ENCODE data around the gene SLC39A1.

SLC39A1 gene

DNA sequence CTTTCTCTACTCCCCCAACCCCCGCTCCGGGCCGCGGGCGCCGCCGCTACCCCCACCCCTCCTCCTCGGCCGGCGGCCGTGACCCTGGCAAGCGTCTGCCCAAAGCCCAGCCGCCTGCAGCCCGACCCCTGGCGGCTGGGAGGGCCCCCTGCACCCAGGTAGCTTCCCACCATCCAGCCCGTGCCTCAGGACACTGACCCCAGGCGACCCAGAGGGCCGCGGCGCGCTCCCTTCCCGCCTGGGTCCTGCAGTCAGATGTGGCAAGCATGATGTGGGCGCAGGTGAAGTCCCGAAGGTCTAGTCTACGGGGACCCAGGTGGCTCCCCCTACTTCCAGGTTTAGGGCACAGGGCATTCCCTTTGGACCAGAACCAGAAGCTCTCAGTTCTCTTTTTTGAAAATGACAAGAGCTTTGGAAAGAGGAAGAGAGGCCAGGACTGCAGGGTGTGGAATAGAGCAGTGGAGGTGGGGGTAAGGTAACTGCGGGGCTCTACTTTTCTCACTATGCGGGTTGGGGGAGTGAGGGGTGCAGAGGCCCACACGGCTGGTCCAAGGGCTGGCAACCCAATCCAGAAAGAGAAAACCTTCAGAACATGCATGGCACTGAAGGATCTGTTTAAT is 16.6 kb downstream of the SLC39A1 start, which contains the start of gene DENND4B:
DENND4B (minus strand) TSS at position 97 of the 620 bp plus-strand sequence. CDS start 2,344 bp downstream, outside the sequence.
- DNase-seq, result peak; percentile 83

DNA sequence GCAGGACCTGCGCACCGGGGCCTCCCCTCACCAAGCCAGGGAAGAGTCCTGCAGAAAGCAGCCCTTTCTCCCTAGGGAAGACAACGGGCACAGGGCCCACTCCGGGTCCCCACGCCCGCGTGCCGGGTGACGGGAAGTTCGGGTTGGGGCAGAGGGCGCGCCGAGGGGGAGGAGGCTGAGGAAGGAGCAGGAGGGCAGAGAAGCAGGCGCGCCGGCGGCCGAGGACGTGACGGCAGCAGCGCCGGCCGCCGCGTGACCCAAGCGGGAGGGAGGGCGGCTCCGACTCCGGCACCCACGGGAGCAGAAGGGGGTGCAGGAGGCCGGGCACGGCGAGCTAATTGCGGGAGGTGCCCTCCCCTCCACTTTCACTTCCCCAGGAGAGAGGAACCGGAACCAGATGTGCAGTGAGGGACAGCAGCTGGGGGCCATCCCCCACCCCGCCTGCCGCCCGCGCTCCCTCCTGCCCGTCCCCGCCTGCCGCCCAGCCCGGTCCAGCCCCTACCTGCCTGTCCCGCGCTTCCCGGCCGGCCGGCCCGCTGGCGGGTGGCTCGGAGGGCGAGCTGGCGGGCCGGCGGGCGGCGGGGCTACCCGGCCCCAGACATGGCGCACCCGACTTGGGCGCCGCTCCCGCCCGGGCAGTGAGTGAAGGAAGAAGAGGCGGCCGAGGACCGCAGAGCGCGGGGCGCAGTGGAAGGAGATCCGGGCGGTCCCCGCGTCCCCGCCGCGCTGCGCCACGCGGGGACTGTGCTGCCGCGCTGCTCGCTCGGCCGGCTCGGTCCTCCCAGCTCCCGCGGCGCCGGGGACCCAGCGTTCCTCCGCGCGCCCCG is 17.3 kb downstream of the SLC39A1 start:
- peak; percentile 86 for DNase-seq

DNA sequence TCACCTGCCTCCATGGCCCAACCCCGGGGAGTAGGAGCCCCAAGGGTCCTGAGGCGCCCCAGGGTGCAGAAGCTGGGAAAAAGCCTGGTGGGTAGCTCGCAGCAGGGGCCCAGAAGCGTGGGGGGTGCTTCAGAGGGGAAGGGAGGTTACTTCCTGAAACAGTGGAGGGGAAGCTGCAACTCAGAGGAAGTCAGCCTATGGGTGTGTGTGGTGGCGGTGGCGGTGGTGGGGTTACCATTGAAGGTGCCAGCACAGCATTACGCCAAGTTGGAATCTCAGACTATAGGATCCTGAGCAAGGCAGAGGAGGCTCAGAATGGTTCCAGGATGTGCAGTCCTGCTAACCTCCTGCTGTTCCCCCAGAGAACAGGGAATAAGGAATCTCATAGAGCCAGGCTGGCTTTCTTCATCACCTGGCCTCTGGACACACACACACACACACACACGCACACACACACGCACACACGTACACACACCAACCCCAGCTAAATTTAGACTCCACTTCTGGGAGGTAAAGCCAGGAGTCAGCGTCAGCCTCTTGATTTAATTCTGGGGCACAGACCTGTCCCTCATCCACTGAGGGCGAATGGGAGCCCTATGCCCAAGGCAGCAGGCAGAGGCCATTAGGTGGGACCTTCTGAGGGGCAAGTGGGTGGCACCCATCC is 18.1 kb downstream of the SLC39A1 start:
- peak; percentile 86 for DNase-seq

DNA sequence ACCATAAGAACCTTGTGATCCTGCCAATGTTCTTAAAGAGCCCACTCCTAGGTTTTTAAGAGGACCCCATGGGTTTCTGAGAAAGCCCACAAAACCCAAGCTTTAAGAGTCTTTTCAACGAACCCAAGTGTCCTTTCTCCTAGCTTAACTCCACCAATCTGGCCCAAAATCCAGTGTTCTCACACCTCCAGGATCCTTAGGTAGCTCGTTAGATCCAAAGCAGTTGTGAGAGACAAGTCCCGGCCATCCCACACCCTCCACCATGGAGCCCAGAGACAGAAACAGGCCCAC is 18.6 kb downstream of the SLC39A1 start:
- DNase-seq, result no peak

DNA sequence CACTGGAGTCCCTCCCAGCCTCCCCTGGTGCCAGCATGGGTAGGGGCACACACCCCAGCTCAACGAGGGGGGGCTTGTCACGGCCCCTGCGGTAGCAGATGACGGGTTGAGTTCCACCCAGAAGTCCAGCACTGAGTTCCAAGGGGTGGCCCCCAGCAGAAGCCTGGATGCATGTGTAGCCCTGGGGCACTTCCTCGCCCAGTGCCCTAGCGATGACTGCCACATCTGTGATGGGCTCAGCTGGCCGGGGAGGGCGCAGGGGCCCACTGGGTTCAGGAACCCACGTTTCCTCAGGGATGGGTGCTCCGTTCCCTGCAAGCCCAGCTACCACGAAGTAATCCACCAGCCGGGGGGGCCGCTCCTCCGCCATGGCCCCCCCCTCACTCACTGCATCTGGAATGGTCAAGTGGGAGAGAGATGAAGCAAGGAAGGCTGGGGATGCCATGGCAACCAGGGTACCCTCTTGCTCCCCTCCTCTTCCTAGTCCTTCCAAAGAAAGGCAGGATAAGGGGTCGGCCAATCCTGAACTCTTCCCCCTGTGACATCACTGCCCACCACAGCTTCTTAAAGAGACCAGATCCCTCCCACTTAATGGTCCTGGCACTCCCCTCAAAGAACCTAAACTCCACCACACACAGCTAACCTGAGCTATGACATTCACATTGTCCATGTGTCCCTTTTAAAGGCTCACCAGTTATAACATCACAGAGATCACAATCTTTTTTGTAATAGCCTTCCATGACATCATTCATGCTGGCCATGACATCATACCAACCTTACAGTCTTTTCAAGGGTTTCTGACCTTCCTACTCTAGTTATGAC is 19.1 kb downstream of the SLC39A1 start:
- DNase-seq, result peak; percentile 36

DNA sequence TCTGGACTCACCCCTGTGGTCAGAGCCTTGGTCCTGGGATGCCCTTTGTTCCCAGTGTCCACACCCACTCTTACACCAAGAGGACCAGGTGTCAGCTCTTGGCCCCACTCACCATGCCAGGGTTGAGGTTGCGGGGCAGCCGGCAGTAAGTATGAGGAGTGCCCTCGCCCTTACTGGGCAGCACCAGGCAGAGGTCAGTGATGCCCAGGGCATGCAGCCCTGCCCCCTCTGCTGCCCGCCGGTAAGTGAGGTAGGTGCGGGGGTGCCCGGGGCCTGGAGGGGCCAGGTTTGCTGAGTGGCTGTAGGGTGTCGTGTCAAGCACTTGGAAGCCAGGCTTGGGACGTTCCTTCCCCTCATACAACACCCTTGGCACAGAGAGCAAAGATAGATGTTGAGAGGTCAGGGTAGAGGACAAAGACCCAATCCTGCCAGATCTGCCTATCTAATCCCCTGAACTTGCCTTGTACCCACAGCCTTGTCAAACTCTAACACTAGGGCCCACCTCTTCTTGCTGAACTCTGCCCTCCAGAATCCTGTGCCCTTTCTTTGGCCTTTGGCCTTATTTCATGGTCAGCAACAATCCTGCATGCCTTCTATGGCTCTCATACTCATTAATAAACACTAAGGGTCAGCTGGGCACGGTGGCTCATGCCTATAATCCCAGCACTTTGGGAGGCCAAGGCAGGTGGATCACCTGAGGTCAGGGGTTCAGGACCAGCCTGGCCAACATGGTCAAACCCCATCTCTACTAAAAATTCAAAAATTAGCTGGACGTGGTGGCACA is 20.4 kb downstream of the SLC39A1 start:
- DNase-seq, result no peak

GRCh38 chr1:153941826-153942725 is 21.3 kb downstream of the SLC39A1 start:
- DNase-seq, result no peak

DNA sequence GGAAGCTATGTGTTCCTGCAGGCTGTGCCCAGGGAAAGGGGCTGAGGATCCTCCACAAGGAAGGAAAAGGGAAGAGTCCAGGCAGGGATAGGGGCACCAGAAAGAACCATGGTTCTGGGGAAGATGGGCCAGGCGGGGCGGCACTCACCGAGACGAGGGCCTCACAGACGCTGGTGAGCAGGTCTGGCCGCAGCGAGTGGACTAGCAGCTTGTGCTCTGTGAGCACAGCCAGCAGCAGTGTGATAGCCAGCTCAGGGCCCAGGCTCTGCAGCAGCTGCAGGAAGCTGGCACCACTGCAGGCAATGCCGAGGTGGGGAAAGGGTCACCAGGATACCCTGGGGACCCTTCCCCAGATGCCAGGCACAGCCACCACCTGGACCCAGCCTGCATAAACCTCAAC is 22.6 kb downstream of the SLC39A1 start:
- DNase-seq, result no peak

- no peak for DNase-seq
Observed at GRCh38 chr1:153939476-153939875, 23.9 kb downstream of the SLC39A1 start.

DNA sequence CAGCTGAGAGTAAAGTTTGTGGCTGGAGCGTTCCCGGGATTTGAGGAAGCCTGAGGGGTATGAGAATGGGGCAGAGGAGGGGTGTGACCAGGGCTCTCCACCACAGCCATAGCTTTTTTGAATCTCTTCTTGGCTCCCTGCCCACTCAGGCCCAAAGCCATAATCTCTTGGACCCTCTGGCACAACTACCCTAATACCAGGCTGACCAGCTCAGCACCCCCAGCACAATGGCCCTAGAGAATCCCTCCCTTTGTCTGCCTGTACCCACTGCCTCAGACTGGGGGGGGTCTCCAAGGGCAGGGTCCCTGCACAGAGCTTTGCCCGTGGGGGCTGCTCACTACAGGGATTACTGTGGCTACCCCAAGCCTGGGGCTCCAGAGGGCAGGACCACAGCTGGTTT is 24.3 kb downstream of the SLC39A1 start:
- no peak for DNase-seq

GRCh38 chr1:153937331-153937730 is 26.0 kb downstream of the SLC39A1 start:
- no peak for DNase-seq

- DNase-seq, result no peak
Observed at GRCh38 chr1:153936011-153936802, 27.1 kb downstream of the SLC39A1 start.

- no peak for DNase-seq
Observed at GRCh38 chr1:153934746-153935145, 28.6 kb downstream of the SLC39A1 start.

DNA sequence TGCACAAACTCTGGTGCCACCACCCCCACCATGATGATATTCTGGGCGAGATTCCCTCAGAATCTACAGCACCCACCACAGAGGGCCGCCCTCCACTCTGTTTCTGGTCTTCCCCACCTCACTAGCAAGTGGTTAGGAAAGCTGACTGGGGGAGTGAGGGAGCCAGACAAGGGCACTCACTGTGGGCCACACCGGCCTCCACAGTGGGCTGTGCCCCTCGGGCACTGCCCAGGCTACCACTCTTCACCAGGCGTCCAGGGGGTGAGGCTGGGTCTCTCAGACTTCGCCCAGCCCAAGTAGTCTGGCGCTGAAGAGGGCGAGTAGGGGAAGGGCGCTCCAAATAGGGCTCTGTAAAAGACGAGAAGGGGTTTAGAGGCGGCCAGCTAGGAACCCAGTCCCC is 29.4 kb downstream of the SLC39A1 start:
- DNase-seq, result no peak

- DNase-seq, result no peak
Observed at GRCh38 chr1:153933430-153933829, 29.9 kb downstream of the SLC39A1 start.

DNA sequence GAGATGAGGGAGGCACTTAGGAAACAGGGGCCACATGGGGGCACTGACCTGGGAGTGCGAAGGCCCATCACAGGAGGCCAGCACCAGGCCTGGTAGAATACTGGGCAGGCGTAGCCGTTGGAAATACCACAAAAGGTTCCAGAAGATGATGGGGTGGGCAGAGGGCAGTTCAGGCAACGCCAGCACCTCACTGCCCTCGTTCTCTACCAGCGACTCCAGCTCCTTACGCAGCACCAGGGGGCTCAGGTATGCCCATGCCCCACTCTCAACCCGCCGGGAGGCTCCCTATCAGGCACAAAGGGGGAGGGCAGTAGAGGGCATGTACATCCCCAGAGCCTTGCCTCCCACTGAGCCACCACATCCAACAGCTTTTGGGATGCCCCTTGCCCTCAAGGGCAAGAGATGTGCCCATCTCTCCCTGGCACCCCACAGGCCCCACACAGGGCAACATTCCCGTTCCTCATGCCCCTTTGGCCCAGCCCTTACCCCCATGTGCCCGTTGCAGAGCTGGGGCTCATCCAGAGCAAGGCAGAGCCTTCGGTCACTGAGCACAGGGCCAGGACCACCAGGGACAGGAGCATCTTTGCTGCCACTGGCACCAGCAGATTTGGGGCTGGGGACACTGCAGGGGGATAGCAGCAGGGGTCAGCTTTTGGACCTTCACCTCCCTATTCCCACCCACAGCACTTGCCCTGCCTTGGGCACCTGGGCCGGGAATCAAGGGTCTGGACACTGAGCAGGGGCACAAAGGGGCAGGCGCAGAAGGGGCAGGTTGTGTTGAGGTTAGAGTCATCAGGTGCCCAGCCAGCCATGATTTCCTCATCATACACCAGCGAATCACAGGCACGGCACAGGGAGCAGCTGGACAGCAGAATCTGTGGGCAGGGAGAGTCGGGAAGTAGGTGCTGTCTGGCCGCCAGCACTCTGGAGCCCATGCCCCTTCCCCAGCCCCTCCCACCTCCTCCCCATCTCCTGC is 30.9 kb downstream of the SLC39A1 start:
- no peak for DNase-seq

DNA sequence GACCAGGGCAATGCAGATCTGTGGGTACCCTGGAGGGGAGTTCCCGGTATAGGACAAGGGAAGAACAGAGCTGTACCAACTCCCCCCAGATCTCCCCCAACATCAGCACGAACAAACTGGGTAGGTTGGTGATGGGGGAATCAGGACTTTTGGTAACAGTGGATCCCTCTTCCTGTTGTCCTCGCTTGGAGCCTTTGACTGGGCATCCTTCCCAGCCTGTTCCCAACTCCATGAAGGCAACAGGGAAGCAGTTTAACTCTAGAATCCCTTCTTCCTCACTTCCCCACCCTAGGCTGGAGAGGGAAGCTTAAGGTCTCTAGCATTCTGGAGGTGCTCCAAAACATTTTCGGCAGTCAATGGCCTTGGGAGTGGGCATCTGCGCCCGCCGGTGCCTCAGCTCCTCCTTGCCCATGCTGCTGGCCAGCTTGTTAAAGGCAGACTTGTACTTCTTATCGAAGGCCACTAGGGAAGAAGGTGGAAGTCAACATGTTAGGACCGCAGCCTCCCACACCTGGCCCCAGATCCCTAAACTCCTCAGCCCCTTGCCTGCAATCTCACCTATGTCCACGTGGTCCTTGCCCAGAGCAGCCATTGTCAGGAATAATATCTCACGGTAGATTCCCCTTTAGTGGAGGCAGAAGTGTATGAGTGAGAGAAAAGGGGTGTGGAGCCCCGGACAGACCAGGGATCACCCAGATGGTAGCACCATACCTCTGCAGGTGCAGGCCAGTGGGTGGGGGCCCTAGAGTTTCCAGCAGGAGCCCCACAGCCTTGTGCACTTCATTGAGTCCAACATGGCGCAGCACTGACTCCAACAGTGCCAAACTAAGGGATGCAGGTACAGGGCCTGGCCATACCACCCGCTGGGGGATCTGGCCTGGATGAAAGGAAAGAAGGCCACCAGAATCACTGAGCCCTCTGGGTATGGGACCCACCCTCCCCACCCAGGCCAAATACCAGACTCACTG is 33.1 kb downstream of the SLC39A1 start:
- DNase-seq, result no peak

- DNase-seq, result no peak
Observed at GRCh38 chr1:153929426-153929825, 33.9 kb downstream of the SLC39A1 start.

All from CD4-positive, alpha-beta T cell treated with Interleukin-12 subunit alpha and Interleukin-12 subunit beta, for 1 hour (primary cell).